HG02623 (cell line): Measurements from ENCODE around the gene STX2.
"Not testable (repeated sequence)": the region's sequence is repeated elsewhere in the genome, so short reads cannot be mapped to it uniquely, and the experiment has no call there.

Source experiments
- ATAC-seq: cut with Tn5 transposase; IDR thresholded peaks from one replicate; pipeline ENCODE4 v1.9.1; 2021; ENCODE audit warnings: moderate library complexity; ENCODE audit not compliant: unreplicated experiment

The STX2 gene

GRCh38 chr12:130838951-130839769, at the start of gene STX2:
Gene STX2, minus strand, starts transcription at chr12:130839250. Its CDS starts 151 bp downstream, at chr12:130839099.
- peak; percentile 83 for ATAC-seq

- not testable (repeated sequence) for ATAC-seq
Measured at GRCh38 chr12:130887190-130887589, 48.1 kb upstream of the STX2 start.

- no peak for ATAC-seq
Measured at GRCh38 chr12:130881548-130881947, 42.5 kb upstream of the STX2 start.

- ATAC-seq = no peak
Measured at GRCh38 chr12:130881046-130881445, 42.0 kb upstream of the STX2 start.

- ATAC-seq = peak; percentile 65
Measured at GRCh38 chr12:130880411-130880885, 41.4 kb upstream of the STX2 start.

- no peak for ATAC-seq
Measured at GRCh38 chr12:130879781-130880389, 40.8 kb upstream of the STX2 start.

GRCh38 chr12:130879212-130879686, 40.2 kb upstream of the STX2 start:
- peak; percentile 81 for ATAC-seq

- no peak for ATAC-seq
Measured at GRCh38 chr12:130878193-130879185, 39.4 kb upstream of the STX2 start.

GRCh38 chr12:130877333-130877732, 38.3 kb upstream of the STX2 start:
- no peak for ATAC-seq

GRCh38 chr12:130876758-130877157, 37.7 kb upstream of the STX2 start:
- ATAC-seq = no peak

GRCh38 chr12:130876297-130876696, 37.2 kb upstream of the STX2 start:
- ATAC-seq = no peak

GRCh38 chr12:130875708-130876107, 36.7 kb upstream of the STX2 start:
- not testable (repeated sequence) for ATAC-seq

- no peak for ATAC-seq
Measured at GRCh38 chr12:130875193-130875592, 36.1 kb upstream of the STX2 start.

GRCh38 chr12:130874696-130875095, 35.6 kb upstream of the STX2 start:
- no peak for ATAC-seq

- no peak for ATAC-seq
Measured at GRCh38 chr12:130873825-130874224, 34.8 kb upstream of the STX2 start.

GRCh38 chr12:130873106-130873795, 34.2 kb upstream of the STX2 start:
- ATAC-seq = no peak

GRCh38 chr12:130872179-130873096, 33.4 kb upstream of the STX2 start:
- ATAC-seq = peak; percentile 21

- peak; percentile 74 for ATAC-seq
Measured at GRCh38 chr12:130871286-130872178, 32.5 kb upstream of the STX2 start, which contains the start of gene RAN. Gene RAN, plus strand, starts transcription at chr12:130872066. Its CDS starts 528 bp downstream, at chr12:130872594.
